K562 (cell line): Measurements from ENCODE around the gene COMP. TPM values are rescaled to one million over a fixed set of nuclear protein-coding genes. Genes with fewer than 3 reads are reported as not detected.

Source experiments
- ATAC-seq: fragments of 200-7000 bp; cut with Tn5 transposase; 3 replicates; pipeline ENCODE4 v1.9.1; 2020; ENCODE audit warnings: moderate library complexity
- BruUV-seq: library from RNA; stranded (reverse); fragments of 400-500 nt; replicated peaks from 2 replicates; lab custom pipeline; 2021; lab: Mats Ljungman, UMichigan
- CTCF ChIA-PET: fragments of 300-600 bp; formaldehyde crosslinking; extraction: SDS; loops from one replicate; lab custom pipeline; 2021; ENCODE audit warnings: low intra/inter-chr PET ratio; lab: Yijun Ruan, JAX
- POLR2A ChIA-PET: fragments of 300-600, 350-650 bp; sonication (Branson Sonifier 250); formaldehyde crosslinking; extraction: SDS; loops from one replicate; lab custom pipeline; 2021; ENCODE audit warnings: antibody characterized with exemption, inconsistent platforms; lab: Yijun Ruan, JAX
- DNase-seq, 4 experiments: peaks; one replicate each; pipeline versions ENCODE4 v3.0.0 to v3.0.0-alpha.2; 2011 to 2018; ENCODE audit warnings: low spot score in 3 of 4, mixed read lengths in 3 of 4; ENCODE audit errors: extremely low read depth in 1 of 4
- FAIRE-seq: peaks from 2 replicates; lab custom pipeline; 2011; peaks lifted over from hg19 to GRCh38; lab: Jason Lieb, UNC
- H2AFZ ChIP-seq: 2 replicates; pipeline ENCODE4 v1.6.0; 2011; ENCODE audit warnings: low read depth, low read length, control low read depth, inconsistent platforms
- H3K27ac ChIP-seq: fragments of 200-600 bp; 3 replicates; pipeline ENCODE4 v1.8.0; 2011; ENCODE audit warnings: low read depth, mild to moderate bottlenecking, control low read depth, inconsistent platforms, low read length, moderate library complexity, mixed read lengths; ENCODE audit errors: extremely low read depth
- H3K27me3 ChIP-seq, 2 experiments: fragments of 300-600 bp in 1 of 2; 2 replicates in 1 of 2; 3 replicates in 1 of 2; pipeline versions ENCODE4 v1.6.0 to v1.8.0; 2011; ENCODE audit warnings: inconsistent platforms in 2 of 2, low read length in 2 of 2, mild to moderate bottlenecking in 1 of 2, mixed read lengths in 1 of 2, moderate library complexity in 1 of 2; ENCODE audit not compliant: control insufficient read depth in 2 of 2, insufficient read depth in 2 of 2
- H3K36me3 ChIP-seq: fragments of 300-600 bp; 3 replicates; pipeline ENCODE4 v1.8.0; 2011; ENCODE audit warnings: mild to moderate bottlenecking, low read length, inconsistent platforms; ENCODE audit not compliant: control insufficient read depth, insufficient read depth
- H3K4me1 ChIP-seq, 2 experiments: fragments of 200-600 bp in 1 of 2; replicated peaks in 1 of 2; 2 replicates in 1 of 2; 3 replicates in 1 of 2; pipeline versions ENCODE4 v1.5.1 to v1.8.0; 2011; ENCODE audit warnings: inconsistent platforms in 2 of 2, low read length in 2 of 2, mild to moderate bottlenecking in 1 of 2, mixed read lengths in 1 of 2, moderate library complexity in 1 of 2; ENCODE audit not compliant: control insufficient read depth in 2 of 2, insufficient read depth in 2 of 2
- H3K4me2 ChIP-seq: 2 replicates; pipeline ENCODE4 v1.6.1; 2011; ENCODE audit warnings: low read length, control low read depth, inconsistent platforms, mixed read lengths; ENCODE audit not compliant: insufficient read depth
- H3K4me3 ChIP-seq: fragments of 200-600 bp; sonication (generic), shearing (Covaris generic); 2 replicates; pipeline ENCODE4 v1.5.1; 2016; ENCODE audit warnings: control low read depth, inconsistent platforms
- H3K79me2 ChIP-seq: fragments of 200-600 bp; 3 replicates; pipeline ENCODE4 v1.8.0; 2011; ENCODE audit warnings: low read length, inconsistent platforms; ENCODE audit not compliant: control insufficient read depth, insufficient read depth
- H3K9ac ChIP-seq, 2 experiments: 2 replicates each; pipeline versions ENCODE4 v1.6.0 to v1.6.1; 2011; ENCODE audit warnings: low read depth in 2 of 2, low read length in 2 of 2, control low read depth in 1 of 2, inconsistent platforms in 1 of 2, mild to moderate bottlenecking in 1 of 2, mixed read lengths in 1 of 2; ENCODE audit not compliant: insufficient read depth in 1 of 2
- H3K9me1 ChIP-seq: one replicate; pipeline ENCODE4 v1.6.0; 2011; ENCODE audit warnings: inconsistent platforms, mild to moderate bottlenecking, low read length, moderate library complexity; ENCODE audit not compliant: control insufficient read depth, insufficient read depth
- H3K9me3 ChIP-seq: replicated peaks from 2 replicates; pipeline ENCODE4 v1.5.1; 2011; ENCODE audit warnings: low read depth, low read length, inconsistent platforms; ENCODE audit not compliant: control insufficient read depth, insufficient read depth
- H4K20me1 ChIP-seq: replicated peaks from 2 replicates; pipeline ENCODE4 v1.6.1; 2011; ENCODE audit warnings: low read length, inconsistent platforms, mixed read lengths; ENCODE audit not compliant: control insufficient read depth, insufficient read depth
- ARNT ChIP-seq, 2 experiments: fragments of 450-650 bp; IDR thresholded peaks; 2 replicates each; pipeline ENCODE4 v1.6.1; 2016; ENCODE audit warnings: mild to moderate bottlenecking in 1 of 2
- ASH1L ChIP-seq: fragments of 450-650 bp; IDR thresholded peaks from 2 replicates; pipeline ENCODE4 v1.6.1; 2018; ENCODE audit warnings: borderline replicate concordance, mild to moderate bottlenecking, low read depth; ENCODE audit not compliant: partially characterized antibody
- HDGF ChIP-seq: fragments of 450-650 bp; IDR thresholded peaks from 2 replicates; pipeline ENCODE4 v1.6.1; 2016
- NFXL1 ChIP-seq: fragments of 450-650 bp; formaldehyde crosslinking; IDR thresholded peaks from 2 replicates; pipeline ENCODE4 v1.4.0; 2021; ENCODE audit warnings: mild to moderate bottlenecking
- PHF20 ChIP-seq: fragments of 450-650 bp; IDR thresholded peaks from 2 replicates; pipeline ENCODE4 v1.6.1; 2018; ENCODE audit not compliant: partially characterized antibody
- ZNF695 ChIP-seq: fragments of 450-650 bp; formaldehyde crosslinking; IDR thresholded peaks from 2 replicates; pipeline ENCODE4 v1.4.0; 2020; ENCODE audit warnings: mild to moderate bottlenecking, moderate library complexity
- WGBS: fragments of 100-300 bp; shearing (Covaris generic); methylation state at CpG from one replicate; pipeline ENCODE4 v1.1.6; 2016; ENCODE audit warnings: low coverage, mixed read lengths; ENCODE audit not compliant: insufficient coverage; ENCODE audit errors: missing lambda C conversion rate; 5-methylcytosine and 5-hydroxymethylcytosine counted together
- in situ Hi-C: fragments of 300-500 bp; cut with MboI; formaldehyde crosslinking; loops from 4 replicates; pipeline ENCODE4 v1.15.0; 2018; ENCODE audit warnings: inconsistent platforms, mixed read lengths
- intact Hi-C: fragments of 100-400 bp; cut with micrococcal nuclease; formaldehyde crosslinking; loops from 2 replicates; pipeline ENCODE4 v1.14.2; 2022
- polyA plus RNA-seq, 8 experiments: library from polyadenylated mRNA; depleted of rRNA in 4 of 8; stranded (reverse) in 5 of 8; unstranded in 3 of 8; fragments of >200 nt; fragmentation: Nextera tagmentation in 2 of 8; fragmentation: Illumina TruSeq in 1 of 8; extraction: Ambion mirVana in 2 of 8; extraction: Trizol in 1 of 8; gene quantifications; 2 replicates each; pipeline versions ENCODE4 v1.2.1 to v1.2.3, GENCODE V29; 2011 to 2014; ENCODE audit warnings: inconsistent platforms in 1 of 8, missing spikeins in 1 of 8
- total RNA-seq, 7 experiments: library from RNA; depleted of rRNA in 6 of 7; stranded (reverse); fragments of >200 nt in 6 of 7; fragmentation: Illumina TruSeq in 2 of 7; extraction: Trizol in 2 of 7; gene quantifications; 2 replicates each; pipeline versions ENCODE4 v1.2.1 to v1.2.3, GENCODE V29; 2011 to 2021; ENCODE audit warnings: low replicate concordance in 1 of 7
- TF ChIP-seq, protein P1 (sequence below): fragments of 250-450 bp; sonication (Bioruptor Pico); IDR thresholded peaks from 2 replicates; pipeline ENCODE4 v1.4.0; 2020; ENCODE audit warnings: mild to moderate bottlenecking

COMP gene
- total and polyA plus RNA-seq, 9 of the 15 experiments (the other 6 are each of a cell fraction or from before 2014, with no cell fraction given), result 0.07 TPM; not detected in 8

- no peak for DNase-seq
- Histone ChIP-seq H3K4me2 (no peak overlapping the region), H4K20me1 (0 out of 2 replicates have a peak, but pooled peaks cover 11% of the 10 kb centered on the region), H2AFZ (no peak overlapping the region), H3K27me3 (peaks cover 20 to 50% of the 10 kb centered on the region in 2 experiments), H3K4me1 (peaks cover 0 to 8% of the 10 kb centered on the region in 2 experiments; a peak in 2 of 5 replicates), H3K27ac (no peak overlapping the region), H3K9me1 (peaks cover 4% of the 10 kb centered on the region), H3K36me3 (no peaks in the 10 kb centered on the region), H3K4me3 (no peak overlapping the region), H3K9me3 (peaks cover 3% of the 10 kb centered on the region; the same call in 1 of the 2 replicates), H3K79me2 (no peaks in the 10 kb centered on the region), H3K9ac (no peak overlapping the region)
- no TSS peak for BruUV-seq
- in situ Hi-C loops, result no loop called here
- intact Hi-C loops, result no loop called here
- ATAC-seq, result no peak
- POLR2A ChIA-PET, result no interaction called here
- WGBS, result 23% methylated on average over 8 of the region's 8 CpGs
- no peak for TF ChIP-seq HDGF
- TF ChIP-seq ASH1L, result no peak
- TF ChIP-seq, protein P1, sequence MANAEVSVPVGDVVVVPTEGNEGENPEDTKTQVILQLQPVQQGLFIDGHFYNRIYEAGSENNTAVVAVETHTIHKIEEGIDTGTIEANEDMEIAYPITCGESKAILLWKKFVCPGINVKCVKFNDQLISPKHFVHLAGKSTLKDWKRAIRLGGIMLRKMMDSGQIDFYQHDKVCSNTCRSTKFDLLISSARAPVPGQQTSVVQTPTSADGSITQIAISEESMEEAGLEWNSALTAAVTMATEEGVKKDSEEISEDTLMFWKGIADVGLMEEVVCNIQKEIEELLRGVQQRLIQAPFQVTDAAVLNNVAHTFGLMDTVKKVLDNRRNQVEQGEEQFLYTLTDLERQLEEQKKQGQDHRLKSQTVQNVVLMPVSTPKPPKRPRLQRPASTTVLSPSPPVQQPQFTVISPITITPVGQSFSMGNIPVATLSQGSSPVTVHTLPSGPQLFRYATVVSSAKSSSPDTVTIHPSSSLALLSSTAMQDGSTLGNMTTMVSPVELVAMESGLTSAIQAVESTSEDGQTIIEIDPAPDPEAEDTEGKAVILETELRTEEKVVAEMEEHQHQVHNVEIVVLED (CRISPR knock-in tag), result no peak
- TF ChIP-seq ARNT (IDR thresholded peaks at IDR 0.05), result no peak
- no peak for TF ChIP-seq NFXL1 (CRISPR knock-in tag)
- TF ChIP-seq ZNF695 (CRISPR knock-in tag), result no peak
- no peak for TF ChIP-seq PHF20
- FAIRE-seq, result no peak
- CTCF ChIA-PET, result no interaction called here
Measured at GRCh38 chr19:18804643-18805042, 13.5 kb upstream of the COMP start.
